Stomach (tissue), 4 donors: Measurements from ENCODE around the gene BHMT.

Source experiments
- CTCF ChIP-seq, 7 experiments: fragments of 450-650 bp in 4 of 7; fragments of 200-600 bp in 3 of 7; sonication (generic) in 3 of 7; IDR thresholded peaks; one replicate each; pipeline ENCODE4 v1.5.1; 2016 to 2019; ENCODE audit warnings: antibody characterized with exemption in 7 of 7, control low read depth in 2 of 7, mild to moderate bottlenecking in 1 of 7
- POLR2A ChIP-seq, 4 donors: fragments of 450-650 bp; IDR thresholded peaks; one replicate each; pipeline ENCODE4 v1.6.1; 2016; ENCODE audit warnings: antibody characterized with exemption in 4 of 4, control low read depth in 2 of 4, mild to moderate bottlenecking in 1 of 4, moderate library complexity in 1 of 4
- POLR2AphosphoS5 ChIP-seq, 3 donors: sonication (generic); formaldehyde crosslinking; IDR thresholded peaks; one replicate each; pipeline ENCODE4 v1.6.1; 2016; ENCODE audit warnings: antibody characterized with exemption in 3 of 3

- no peak for TF ChIP-seq POLR2AphosphoS5 (IDR thresholded peaks at IDR 0.05)
- TF ChIP-seq POLR2A (IDR thresholded peaks at IDR 0.05) = no peak
- no peak for TF ChIP-seq CTCF (IDR thresholded peaks at IDR 0.05)
Observed at GRCh38 chr5:79168031-79168430, 56.4 kb downstream of the BHMT start.
